GM21526 (cell line): ENCODE results near the gene DNAH2.

ENCODE experiments used
- ATAC-seq: cut with Tn5 transposase; IDR thresholded peaks from one replicate; pipeline ENCODE4 v1.9.1; 2021; ENCODE audit warnings: moderate library complexity; ENCODE audit not compliant: unreplicated experiment, low FRiP score

DNAH2 gene

GRCh38 chr17:7721612-7722011 is 4.1 kb downstream of the DNAH2 start:
- no peak for ATAC-seq

DNA sequence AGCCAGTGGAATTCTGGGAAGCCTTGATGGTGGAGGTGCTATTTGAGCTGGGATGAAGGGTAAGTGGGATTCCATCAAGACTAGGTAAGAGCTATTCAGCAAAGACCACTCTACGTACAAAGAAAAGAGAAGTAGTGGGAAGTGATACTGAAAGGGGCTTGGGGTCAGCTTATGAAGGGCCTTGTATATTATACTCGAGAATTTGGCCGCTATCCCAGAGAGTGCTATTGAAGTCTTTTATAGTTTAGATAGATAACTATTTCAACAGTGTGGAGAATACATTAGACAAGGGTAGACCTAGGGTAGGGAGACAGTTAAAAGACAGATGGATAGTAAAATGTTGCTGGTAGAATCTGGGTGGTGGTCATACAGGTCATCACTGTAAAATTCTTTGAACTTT is 10.3 kb downstream of the DNAH2 start:
- ATAC-seq = no peak

GRCh38 chr17:7729816-7730215 is 12.3 kb downstream of the DNAH2 start:
- no peak for ATAC-seq

DNA sequence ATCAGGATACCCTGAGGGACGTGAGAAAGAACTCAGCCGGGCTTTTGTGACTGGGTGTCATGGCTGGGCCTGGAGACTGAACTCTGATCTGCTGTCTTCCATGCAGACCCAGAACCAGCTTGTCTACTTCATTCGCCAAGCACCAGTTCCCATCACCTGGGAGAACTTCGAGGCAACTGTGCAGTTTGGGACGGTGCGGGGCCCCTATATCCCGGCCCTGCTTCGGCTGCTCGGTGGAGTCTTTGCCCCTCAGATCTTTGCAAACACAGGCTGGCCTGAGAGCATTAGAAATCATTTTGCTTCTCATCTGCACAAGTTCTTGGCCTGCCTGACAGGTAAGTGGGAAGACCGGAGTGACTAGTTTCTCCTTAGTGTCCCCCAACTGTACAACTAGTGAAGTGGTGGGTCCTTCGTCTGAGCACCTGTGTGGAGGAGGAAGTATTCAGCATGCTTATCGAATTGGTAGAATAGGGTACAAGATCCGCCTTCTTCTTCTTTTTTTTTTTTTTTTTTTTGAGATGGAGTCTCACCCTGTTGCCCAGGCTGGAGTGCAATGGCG is 15.5 kb downstream of the DNAH2 start:
- ATAC-seq = no peak

- ATAC-seq = no peak
Observed at GRCh38 chr17:7737601-7738000, 20.1 kb downstream of the DNAH2 start.

- ATAC-seq = no peak
Observed at GRCh38 chr17:7739746-7740145, 22.2 kb downstream of the DNAH2 start.

- ATAC-seq = no peak
Observed at GRCh38 chr17:7740481-7741001, 23.0 kb downstream of the DNAH2 start.

DNA sequence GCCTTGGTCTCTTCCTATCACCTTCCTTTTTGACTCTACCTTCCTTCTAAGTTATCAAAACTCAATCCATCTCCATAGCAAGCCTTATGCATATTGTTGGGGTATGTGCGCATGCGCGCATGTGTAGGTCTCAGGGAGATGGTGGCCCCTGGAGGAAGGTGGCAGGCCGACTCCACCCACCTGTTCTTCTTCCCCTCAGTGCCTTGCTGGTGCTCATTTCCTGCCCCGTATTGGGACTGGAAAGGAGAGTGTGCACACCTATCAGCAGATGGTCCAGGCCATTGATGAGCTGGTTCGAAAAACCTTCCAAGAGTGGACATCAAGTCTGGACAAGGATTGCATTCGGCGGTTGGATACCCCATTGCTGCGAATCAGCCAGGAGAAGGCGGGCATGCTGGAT is 25.2 kb downstream of the DNAH2 start:
- ATAC-seq = no peak

DNA sequence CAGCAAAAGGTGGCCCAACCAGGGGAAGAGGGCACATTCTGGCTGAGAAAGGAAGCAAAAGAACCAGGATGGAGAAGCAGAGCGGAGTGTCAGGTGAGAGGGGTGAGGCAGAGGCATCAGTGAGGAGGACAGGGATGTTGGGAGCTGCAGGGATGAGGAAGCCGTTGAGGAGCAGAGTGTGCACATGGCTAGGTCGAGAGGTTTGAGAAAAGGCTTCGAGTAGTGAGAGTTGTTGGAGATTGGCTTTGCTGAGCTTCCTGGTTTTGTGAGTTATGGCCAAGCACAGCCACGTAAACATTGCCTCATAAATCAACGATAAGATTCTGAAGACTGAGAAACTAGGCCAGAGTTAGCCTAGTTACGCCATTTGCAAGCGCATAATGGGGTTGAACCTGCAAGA is 26.9 kb downstream of the DNAH2 start:
- ATAC-seq = no peak

GRCh38 chr17:7745748-7746470 is 28.4 kb downstream of the DNAH2 start:
- no peak for ATAC-seq

- no peak for ATAC-seq
Observed at GRCh38 chr17:7747635-7748071, 30.1 kb downstream of the DNAH2 start.

- no peak for ATAC-seq
Observed at GRCh38 chr17:7748076-7748775, 30.7 kb downstream of the DNAH2 start.

DNA sequence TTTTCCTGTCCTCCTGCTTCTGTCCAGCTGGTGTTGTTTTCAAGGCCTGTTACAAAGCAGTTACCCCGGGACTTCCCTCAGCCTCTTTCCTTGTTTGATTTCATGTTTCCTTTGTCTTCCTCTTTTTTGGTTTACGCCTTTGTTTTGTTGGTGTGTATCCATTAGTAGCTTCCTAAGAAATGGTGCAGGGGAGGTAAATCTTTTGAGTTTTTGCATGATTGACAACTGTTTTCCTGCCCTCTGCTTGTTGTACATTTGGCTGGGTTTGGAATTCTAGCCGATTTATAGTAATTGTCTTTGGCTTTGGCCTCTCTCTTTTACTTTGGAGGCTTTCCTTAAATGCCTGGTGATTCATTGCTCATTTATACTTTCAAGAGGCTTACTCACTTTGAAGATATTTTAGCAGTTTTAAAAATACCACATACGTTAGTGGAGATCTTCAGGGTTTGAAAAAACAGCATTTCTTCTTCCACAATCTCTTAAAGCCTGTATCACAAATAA is 32.8 kb downstream of the DNAH2 start:
- no peak for ATAC-seq

DNA sequence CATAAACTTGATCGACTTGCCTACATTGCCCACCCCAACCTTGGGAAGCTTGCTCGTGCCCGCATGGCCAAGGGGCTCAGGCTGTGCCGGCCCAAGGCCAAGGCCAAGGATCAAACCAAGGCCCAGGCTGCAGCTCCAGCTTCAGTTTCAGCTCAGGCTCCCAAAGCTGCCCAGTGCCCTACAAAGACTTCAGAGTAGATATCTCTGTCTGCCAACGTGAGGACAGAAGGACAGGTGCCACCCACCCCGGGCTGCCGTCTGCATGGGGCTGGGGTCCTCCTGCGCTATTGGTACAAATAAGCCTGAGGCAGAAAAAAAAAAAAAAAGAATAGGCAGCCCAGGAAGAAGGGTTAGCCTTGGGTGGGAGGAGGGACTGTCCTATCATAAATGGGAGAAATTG is 37.1 kb downstream of the DNAH2 start:
- no peak for ATAC-seq

- no peak for ATAC-seq
Observed at GRCh38 chr17:7755095-7755890, 37.7 kb downstream of the DNAH2 start.

GRCh38 chr17:7756968-7757367 is 39.4 kb downstream of the DNAH2 start:
- ATAC-seq = no peak

DNA sequence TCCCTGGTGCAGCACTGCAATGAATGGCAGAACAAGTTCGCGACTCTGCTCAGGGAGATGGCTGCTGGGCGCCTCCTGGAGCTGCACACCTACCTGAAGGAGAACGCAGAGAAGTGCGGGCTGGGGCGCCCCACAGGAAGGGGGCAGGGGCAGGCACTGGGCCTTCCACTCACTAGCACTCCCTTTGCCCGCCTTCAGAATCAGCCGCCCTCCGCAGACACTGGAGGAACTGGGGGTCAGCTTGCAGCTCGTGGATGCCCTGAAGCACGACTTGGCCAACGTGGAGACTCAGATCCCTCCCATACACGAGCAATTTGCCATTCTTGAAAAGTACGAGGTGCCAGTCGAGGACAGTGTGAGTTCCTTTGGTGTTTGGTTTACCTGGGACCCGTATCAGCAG is 46.4 kb downstream of the DNAH2 start:
- no peak for ATAC-seq

DNA sequence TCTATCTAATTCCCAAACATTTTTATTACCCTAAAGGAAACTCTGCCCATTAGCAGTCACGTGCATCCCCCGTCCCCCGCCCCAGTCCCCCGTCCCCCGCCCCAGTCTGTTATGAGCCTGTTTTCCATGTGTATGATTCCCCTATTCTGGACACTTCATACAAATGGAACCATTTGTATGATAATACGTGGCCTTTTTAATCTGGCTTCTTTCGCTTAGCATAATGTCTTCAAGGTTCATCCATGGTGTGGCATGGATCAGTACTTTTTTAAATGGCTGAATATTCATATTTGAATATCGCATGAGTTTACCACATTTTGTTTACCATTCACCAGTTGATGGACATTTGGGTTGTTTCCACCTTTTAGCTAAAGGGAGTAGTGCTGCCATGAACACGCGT is 49.5 kb downstream of the DNAH2 start:
- no peak for ATAC-seq

- no peak for ATAC-seq
Observed at GRCh38 chr17:7767405-7768021, 50.0 kb downstream of the DNAH2 start.

DNA sequence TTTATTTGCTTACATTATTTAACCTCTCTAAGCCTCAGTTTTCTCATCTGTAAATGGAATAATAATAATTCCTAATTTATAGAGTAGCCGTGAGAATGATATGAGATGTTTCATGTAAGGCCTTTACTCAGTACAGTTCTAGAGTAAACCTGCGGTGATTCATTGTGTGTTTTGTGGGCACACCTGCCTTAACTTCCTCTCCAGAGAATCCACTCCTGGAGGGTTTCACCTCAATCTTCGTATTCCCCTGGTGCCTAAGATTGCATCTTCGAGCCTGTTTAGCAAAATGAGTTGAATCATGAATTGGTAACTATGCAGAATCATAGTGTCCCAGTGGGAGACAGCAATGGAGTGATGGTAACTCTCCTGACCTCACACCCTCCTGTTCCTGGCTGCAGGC is 52.3 kb downstream of the DNAH2 start:
- ATAC-seq = no peak
